ENCODE results near the gene MGST3.
"Not testable (repeated sequence)": the region's sequence is repeated elsewhere in the genome, so short reads cannot be mapped to it uniquely, and the experiment has no call there.

The MGST3 gene

DNA sequence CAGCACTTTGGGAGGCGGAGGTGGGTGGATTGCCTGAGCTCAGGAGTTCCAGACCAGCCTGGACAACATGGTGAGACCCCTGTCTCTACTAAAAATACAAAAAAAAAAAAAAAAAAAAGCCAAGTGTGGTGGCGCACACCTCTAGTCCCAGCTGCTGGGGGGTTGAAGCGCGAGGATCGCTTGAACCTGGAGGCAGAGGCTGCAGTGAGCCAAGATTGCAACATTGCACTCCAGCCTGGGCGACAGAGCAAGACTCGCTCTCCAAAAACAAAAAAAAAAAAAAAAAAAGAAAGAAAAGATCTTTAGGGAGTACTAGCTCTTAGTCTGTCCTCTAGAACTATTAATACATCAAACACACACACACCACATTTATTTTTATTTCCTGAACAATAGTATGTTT lies 70.9 kb downstream of the MGST3 start:
- not testable (repeated sequence) for DNase-seq

DNA sequence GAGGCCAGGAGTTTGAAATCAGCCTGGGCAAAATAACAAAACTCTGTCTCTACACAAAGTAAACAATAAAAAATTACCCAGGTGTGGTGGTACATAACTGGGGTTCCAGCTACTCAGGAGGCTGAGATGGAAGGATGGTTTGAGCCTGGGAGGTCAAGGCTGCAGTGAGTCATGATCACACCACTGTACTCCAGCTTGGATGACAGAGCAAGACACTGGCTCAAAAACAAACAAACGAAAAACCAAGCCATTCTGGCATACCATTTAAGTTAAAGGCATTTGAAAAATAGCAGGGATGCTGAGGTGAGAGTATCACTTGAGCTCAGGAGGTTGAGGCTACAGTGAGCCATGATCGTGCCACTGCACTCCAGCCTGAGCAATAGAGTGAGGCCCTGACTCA lies 72.6 kb downstream of the MGST3 start:
- DNase-seq = no peak

All from activated CD4-positive, alpha-beta T cell treated with anti-CD3 and anti-CD28 coated beads, Interleukin-2, amount 50 U/mL, for 16 hours (primary cell).